NCI-H226 (cell line): ENCODE measurements around the gene UQCRC1.
A peak's percentile ranks its signal among the peaks of the same experiment; 100 is the strongest.

Source experiments
- DNase-seq: peaks from one replicate; pipeline ENCODE4 v3.0.0-alpha.2; 2015

Gene UQCRC1

DNA sequence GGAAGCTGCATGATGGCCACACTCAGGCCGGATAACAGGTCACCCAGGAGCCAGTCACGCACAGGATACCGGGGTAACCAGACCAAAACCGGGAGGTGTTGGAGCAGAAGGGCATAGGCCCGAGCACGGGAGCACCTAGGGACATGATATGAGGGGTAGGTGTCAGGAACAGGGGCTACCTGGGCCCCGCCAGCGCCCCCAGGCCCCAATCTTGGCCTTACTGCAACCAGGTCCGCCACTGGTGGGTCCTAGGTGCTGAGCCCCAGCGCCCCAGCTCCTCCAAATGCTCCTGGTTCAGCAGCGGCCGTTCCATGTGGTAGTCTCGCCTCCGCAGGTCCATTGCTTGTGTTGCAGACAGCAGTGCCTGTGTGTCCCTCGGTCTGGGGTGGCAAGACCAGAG, 23.8 kb upstream of the UQCRC1 start:
- no peak for DNase-seq

- no peak for DNase-seq
Measured at GRCh38 chr3:48631516-48632448, 22.3 kb upstream of the UQCRC1 start.

GRCh38 chr3:48630833-48631232, 21.4 kb upstream of the UQCRC1 start:
- no peak for DNase-seq

GRCh38 chr3:48630407-48630806, 21.0 kb upstream of the UQCRC1 start:
- DNase-seq, result no peak

DNA sequence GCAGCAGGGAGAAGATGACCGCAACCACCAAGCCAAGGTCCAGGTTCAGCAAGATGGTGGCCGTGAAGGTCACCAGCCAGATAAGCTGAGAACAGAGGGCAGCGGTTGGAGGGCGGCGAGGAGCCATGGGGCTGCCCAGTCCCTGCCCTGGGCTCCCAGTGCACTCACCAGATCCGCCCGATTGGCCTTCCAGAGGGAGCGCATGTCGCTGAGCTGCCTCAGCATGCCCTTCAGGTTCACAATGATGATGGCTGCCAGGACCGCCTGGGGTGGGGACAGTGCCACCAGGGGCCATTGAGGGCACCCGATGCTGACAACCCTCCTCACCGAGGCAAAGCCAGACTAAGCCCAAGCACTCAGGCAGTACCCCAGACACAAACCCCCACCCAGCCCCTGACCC, 20.4 kb upstream of the UQCRC1 start:
- no peak for DNase-seq

DNA sequence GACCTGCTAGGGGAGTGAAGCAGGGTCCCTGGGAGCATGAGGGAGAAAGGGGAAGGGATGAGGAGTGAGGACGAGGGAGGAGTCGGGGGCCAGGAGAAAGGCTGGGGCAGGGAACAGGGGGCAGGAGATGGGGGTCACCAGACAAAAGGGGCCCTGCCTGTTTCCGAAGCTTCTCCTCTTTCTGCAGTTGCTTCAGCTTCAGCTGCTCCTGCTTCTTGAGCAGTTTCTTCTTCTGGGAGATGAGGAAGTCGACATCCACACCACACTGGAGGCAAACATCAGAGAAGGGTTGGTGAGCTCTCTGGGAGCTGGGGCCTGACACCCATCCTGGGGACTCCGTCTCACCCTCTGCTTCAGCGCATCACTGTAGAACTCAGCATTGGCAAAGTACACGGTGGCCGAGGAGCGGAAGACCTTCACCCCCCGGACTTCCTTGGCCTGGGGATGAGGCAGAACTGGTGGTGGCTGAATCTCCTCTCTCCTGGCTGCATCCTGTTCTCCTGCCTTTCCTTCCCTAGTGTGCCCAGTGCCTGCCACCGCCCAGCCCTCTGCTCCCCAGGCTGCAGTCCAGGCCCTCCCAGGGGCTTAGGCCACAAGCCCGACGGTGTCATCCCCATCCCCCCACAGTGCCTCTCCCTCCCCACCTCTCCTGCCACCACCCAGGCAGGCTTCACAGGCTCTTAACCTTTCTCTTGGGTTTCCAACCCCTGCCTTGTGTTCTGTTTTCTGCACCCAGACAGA, 19.0 kb upstream of the UQCRC1 start:
- DNase-seq, result no peak

DNA sequence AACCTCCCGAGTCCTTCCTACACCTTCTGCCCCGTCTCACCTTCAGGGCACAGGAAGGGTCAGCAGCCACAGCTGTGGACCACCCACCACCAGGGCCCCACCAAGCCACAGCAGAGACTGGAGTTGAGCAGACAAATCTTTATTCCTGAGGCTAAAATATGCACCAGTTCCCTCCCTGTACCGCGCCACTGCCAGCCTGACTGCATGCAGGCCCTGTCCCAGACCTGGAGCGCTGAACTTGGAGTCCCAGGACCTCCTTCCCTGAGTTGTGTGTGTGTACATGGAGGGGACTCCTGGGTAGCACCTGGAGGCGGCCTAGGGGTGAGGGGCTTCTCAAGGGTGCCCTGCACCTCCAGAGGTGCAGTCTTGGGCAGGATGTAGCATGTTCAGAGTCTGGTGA, 16.2 kb upstream of the UQCRC1 start:
- DNase-seq, result no peak

GRCh38 chr3:48624767-48625166, 15.3 kb upstream of the UQCRC1 start:
- DNase-seq, result no peak

DNA sequence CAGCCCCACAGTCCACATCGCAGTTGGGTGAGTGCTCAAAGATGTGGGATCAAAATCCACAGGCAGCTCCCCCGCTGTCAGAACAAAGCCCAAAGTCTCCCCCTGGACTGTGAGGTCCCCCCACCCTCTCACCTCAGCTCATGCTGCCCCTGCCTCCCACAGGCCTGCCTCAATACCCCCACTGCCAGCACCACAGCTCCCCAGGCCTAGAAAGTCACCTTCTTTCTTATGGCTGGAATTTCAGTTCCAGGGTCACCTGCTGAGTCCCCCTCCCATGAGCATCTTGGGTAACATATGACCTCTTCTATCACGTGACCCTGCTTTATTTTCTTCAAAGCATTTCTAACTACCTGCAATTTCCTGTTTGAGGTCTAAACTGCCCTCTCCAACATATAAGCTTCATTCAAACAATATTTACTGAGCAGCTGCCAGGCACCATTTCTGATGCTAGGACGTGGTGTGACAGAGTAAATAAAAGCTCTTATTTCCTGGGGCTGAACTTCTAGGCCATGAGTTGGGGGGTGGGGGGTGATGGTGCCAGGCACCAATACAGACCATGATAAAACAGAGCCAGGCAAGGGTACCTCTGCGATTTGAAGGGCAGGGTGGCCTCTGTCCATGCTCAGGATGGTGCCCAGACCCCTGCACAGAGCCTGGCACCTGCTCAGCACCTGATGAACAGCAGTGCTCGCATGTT, 14.6 kb upstream of the UQCRC1 start:
- DNase-seq, result no peak

DNA sequence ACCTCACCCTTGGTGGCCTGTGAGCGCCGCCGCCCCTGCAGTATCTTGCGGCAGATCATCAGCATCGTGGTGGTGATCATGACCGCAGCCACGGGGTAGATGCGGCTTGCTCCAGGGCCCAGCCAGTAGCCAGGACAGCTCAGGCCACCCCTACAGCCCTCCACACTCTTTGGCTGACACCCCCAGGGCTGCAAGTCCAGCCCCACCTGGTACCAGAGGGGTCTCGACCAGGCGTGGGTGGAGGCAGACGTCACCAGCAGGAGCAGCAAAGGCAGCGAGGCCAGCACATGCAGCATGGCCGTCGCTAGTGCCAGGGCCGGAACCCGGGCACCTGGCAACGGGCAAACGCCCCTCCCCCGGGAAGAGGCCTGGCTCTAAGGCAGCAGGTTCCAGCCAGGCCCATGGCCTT, 12.0 kb upstream of the UQCRC1 start, which contains the start of gene TMEM89:
TSS of gene TMEM89 (minus strand) at position 309 of the 409 bp plus-strand sequence. CDS start at position 296, 13 bp downstream.
- DNase-seq, result no peak

GRCh38 chr3:48619541-48620524, 10.4 kb upstream of the UQCRC1 start:
- DNase-seq, result no peak

- no peak for DNase-seq
Measured at GRCh38 chr3:48617559-48617958, 8.1 kb upstream of the UQCRC1 start.

DNA sequence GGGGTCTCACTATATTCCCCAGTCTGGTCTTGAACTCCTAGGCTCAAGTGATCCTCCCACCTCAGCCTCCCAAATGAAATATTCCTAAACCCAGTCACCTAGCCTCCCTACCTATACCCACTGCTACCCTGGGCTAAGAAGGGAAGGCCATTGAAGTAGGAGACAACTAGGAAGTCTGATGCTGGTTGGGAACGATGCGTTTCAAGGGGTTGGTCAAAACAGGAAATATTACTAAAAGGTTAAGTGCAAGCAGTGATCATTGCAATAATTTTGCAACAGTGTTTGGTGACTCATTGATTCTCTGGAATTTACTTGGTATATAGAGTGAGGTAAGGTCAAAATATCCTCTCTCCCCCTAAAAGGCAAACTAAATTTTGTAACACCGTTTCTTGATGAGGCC, 4.6 kb upstream of the UQCRC1 start:
- peak; percentile 29 for DNase-seq

DNA sequence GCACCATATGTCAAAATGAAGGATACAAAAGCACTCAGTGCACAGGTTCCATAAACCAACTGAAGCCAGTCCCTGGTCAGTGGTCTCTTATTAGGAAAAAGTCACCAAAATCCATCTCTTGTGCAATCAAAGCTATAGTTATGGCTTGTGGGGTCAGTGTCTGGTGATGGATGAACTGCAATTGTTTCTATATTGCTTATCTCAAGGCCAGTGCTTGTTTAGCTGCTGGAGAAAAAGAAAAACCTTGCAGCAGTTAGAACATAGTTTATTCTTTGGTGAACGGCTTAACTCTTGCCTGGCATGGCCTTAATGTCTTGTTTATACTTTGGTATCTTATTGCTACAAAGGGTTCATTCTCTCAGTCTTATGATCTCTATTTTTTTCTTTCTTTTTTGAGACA, 2.9 kb upstream of the UQCRC1 start:
- no peak for DNase-seq

DNA sequence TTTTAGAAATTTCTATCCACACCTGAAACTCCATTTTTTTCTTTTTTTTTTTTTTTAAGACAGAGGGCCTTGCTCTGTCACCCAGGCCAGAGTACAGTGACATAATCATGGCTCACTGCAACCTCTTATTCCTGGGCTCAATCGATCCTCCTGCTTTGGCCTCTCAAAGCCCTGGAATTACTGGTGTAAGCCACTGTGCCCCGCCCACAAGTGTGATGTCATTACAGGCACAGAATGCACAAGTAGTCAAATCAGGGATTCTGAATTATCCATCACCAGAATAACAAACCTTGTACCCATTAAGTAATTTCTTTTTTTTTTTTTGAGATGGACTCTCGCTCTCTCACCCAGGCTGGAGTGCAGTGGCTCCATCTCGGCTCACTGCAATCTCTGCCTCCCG, 1.9 kb downstream of the UQCRC1 start:
- no peak for DNase-seq

DNA sequence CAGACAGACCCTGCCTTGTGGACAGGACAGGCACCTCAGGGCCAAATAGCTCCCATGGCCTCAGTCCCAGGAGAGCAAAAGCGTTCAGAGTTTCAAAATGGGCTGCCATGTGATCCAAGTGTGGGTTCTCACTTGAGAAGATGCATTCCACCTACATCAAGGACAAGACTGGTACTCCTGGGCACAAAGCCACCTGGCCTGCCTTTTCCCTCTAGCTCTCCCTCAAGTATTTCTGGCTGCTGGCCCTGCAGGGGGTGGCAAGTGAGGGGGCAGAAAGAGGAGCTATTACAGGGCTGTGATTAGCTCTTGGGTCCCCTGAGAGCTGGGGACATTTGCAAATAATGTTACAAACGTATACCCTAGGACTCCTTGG, 7.8 kb downstream of the UQCRC1 start:
- DNase-seq, result no peak

DNA sequence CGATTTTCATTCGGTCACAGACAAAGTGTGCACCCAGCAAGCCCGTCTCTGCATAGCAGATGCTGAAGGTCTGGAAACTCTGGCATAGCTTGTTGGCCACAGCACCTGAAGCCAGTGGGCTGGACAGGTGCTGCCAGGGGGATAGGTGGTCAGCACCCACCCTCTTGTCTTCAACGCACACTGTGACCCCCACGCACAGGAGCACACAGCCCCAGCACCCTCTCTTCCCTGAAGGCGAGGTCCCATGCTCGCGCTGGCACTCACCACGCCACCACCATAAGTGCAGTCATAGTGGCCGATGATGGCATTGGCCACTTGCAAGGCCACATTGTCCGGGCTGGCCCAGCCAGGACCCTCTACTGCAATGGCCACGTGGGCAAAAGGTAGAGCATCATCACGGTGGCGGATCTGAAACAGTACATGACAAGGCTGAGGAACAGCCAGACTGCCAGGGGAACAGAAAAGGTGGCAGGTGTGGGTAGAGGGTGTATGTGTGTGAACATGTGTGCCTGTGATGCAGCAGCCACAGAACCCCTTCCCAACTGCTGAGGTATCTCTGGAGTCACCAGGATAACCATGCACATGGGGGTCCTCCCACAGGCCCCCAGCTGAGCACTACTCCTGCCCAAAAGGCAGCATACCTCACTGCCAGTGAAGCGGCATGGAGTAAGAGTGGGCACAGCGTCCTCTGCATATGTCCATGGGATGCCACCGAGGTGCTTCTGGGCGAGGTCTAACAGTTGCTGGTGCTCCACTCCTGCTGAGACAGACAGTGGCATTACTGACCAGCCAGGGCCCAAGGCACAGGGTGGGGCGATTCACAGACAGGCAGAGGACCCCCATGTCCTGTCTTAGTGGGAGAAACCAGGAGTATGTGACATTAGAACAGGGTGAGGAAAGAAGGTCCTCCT, 8.5 kb downstream of the UQCRC1 start:
- DNase-seq, result no peak

DNA sequence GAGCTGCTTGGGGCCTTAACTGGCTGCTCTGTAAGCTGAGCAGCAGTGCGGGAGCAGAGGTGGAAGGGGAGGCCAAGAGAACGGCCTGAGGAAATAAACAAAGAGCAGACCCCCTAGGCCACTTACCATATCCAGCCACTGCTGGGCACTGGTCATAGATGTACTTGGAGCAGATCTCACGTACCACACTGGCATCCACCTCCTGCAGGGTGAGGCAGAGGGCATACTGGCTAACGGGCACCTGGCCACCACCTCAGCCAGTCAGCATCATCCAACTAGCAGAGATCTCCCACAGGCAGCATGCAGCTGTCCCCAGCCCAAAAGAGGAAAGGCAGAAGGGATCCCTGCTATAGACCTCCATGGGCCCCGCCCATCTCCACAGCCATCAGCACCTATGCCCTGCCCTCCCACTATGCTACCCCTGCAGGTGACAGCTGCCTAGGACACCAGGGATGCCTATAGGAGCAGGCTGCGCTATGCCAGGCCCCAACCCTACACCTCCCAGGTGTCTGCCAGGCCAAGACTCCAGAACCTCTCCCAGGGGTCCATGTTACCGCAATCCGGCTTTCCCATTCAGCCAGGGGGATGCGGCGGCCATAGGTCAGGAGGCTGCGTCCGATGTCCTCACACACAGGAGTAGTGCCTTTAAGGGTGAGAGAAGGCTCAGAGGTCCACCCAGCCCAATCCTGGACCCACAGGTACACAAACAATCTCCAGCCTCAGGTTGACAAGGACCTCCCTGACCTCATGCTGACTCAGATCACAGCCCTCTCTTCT, 9.7 kb downstream of the UQCRC1 start:
- DNase-seq, result no peak

DNA sequence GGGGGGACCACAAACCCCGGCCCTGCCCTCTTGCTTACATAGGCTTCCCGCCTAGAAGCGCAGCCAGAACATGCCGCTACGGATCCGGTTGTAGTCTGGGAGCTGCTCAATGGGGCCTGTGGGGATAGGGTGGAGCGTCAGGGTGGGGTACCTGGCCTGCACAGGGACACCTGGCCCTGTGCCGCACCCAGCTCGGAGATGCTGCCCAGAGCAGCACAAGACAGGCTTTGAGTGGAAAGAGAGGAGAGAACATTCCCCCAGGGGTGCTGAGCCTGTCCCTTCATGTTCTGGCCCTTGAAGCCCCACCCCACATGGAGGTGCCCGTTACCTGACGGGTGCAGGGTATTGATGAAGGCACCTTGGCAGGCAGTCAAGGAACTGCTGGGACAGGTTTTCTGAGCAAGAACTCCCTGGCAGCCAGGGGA, 10.4 kb downstream of the UQCRC1 start:
- DNase-seq, result no peak
